ENCODE data around the gene EGLN2.

The EGLN2 gene

GRCh38 chr19:40750058-40750873 is 48.7 kb upstream of the EGLN2 start, which contains the start of gene ACTMAP (continued):
- peak; percentile 63 for TF ChIP-seq TSHZ1 (tag by site-specific recombination; IDR thresholded peaks at IDR 0.05; ENCODE audit: borderline replicate concordance)
- TF ChIP-seq ZNF513 (tag by site-specific recombination; IDR thresholded peaks at IDR 0.05): no peak
- peak; percentile 34 for TF ChIP-seq ZNF341 (tag by site-specific recombination; IDR thresholded peaks at IDR 0.05; ENCODE audit: low read depth)
- peak; percentile 100 for TF ChIP-seq SP3 (tag by site-specific recombination; IDR thresholded peaks at IDR 0.05)
- 0 out of 2 replicates have a peak, but pooled peaks have one; percentile 16 for TF ChIP-seq ZNF292 (tag by site-specific recombination; IDR thresholded peaks at IDR 0.05; ENCODE audit: borderline replicate concordance, low read depth)
- peak; percentile 97 for TF ChIP-seq KLF9 (tag by site-specific recombination; IDR thresholded peaks at IDR 0.05; ENCODE audit: low read depth)
- TF ChIP-seq ZNF571 (tag by site-specific recombination; IDR thresholded peaks at IDR 0.05): no peak
- no peak for TF ChIP-seq ZNF548 (tag by site-specific recombination; IDR thresholded peaks at IDR 0.05)
- no peak for TF ChIP-seq ZNF26 (tag by site-specific recombination; IDR thresholded peaks at IDR 0.05)
- TF ChIP-seq ZNF404 (tag by site-specific recombination; IDR thresholded peaks at IDR 0.05): peak; percentile 83; the same call in 1 of the 2 replicates
- TF ChIP-seq ZNF654 (tag by site-specific recombination; IDR thresholded peaks at IDR 0.05; ENCODE audit: low read depth): no peak
- TF ChIP-seq GLI4 (tag by site-specific recombination; IDR thresholded peaks at IDR 0.05): no peak
- peak; percentile 98 for TF ChIP-seq EGR2 (tag by site-specific recombination; IDR thresholded peaks at IDR 0.05; ENCODE audit: low read depth)
- no peak for TF ChIP-seq ZNF777 (tag by site-specific recombination; IDR thresholded peaks at IDR 0.05; ENCODE audit: borderline replicate concordance)
- peak; percentile 97 for TF ChIP-seq ZFP37 (tag by site-specific recombination; IDR thresholded peaks at IDR 0.05)
- no peak for TF ChIP-seq TCF7L2 (IDR thresholded peaks at IDR 0.05; ENCODE audit: borderline replicate concordance, low read depth, low read length)
- TF ChIP-seq ZNF37A (tag by site-specific recombination; IDR thresholded peaks at IDR 0.05): no peak
- TF ChIP-seq ZNF473 (tag by site-specific recombination; IDR thresholded peaks at IDR 0.05): no peak
- peak; percentile 88 for TF ChIP-seq ZBTB21 (tag by site-specific recombination; IDR thresholded peaks at IDR 0.05)
- TF ChIP-seq SETDB1 (IDR thresholded peaks at IDR 0.05; ENCODE audit: insufficient read length, low read length): no peak
- no peak; the same call in 1 of the 2 replicates for TF ChIP-seq ZNF140 (tag by site-specific recombination; IDR thresholded peaks at IDR 0.05)
- no peak for TF ChIP-seq HOXA7 (CRISPR knock-in tag; IDR thresholded peaks at IDR 0.05; ENCODE audit: borderline replicate concordance)
- TF ChIP-seq ZNF555 (tag by site-specific recombination; conservative IDR thresholded peaks at IDR 0.05): no peak
- no peak for TF ChIP-seq ZNF704 (tag by site-specific recombination; IDR thresholded peaks at IDR 0.05)
- TF ChIP-seq ZBTB8A (tag by site-specific recombination; IDR thresholded peaks at IDR 0.05): peak; percentile 39; the same call in 1 of the 2 replicates
- TF ChIP-seq MZF1 (tag by site-specific recombination; IDR thresholded peaks at IDR 0.05; ENCODE audit: borderline replicate concordance): peak; percentile 67; the same call in 1 of the 2 replicates
- TF ChIP-seq ZBTB49 (tag by site-specific recombination; IDR thresholded peaks at IDR 0.05; ENCODE audit: low read depth): no peak
